CD4-positive, alpha-beta T cell treated with Interleukin-6 at 100 ng/mL for 8 hours (primary cell): Measurements from ENCODE around the gene ITPR1.
"Not testable (repeated sequence)": the region's sequence is repeated elsewhere in the genome, so short reads cannot be mapped to it uniquely, and the experiment has no call there.

Experiments
- DNase-seq: peaks from one replicate; pipeline ENCODE4 v3.0.0-alpha.2; 2020; ENCODE audit warnings: mixed read lengths, low spot score

Gene ITPR1

GRCh38 chr3:4571690-4572334 lies 78.7 kb downstream of the ITPR1 start:
- no peak for DNase-seq

GRCh38 chr3:4573153-4573552 lies 80.0 kb downstream of the ITPR1 start:
- DNase-seq = no peak

GRCh38 chr3:4574426-4574965 lies 81.3 kb downstream of the ITPR1 start:
- DNase-seq = no peak

GRCh38 chr3:4575381-4575780 lies 82.2 kb downstream of the ITPR1 start:
- no peak for DNase-seq

GRCh38 chr3:4577721-4578120 lies 84.6 kb downstream of the ITPR1 start:
- DNase-seq = no peak

GRCh38 chr3:4580346-4581123 lies 87.4 kb downstream of the ITPR1 start:
- DNase-seq = no peak

- DNase-seq = no peak
Measured at GRCh38 chr3:4581124-4581424, 87.9 kb downstream of the ITPR1 start.

- no peak for DNase-seq
Measured at GRCh38 chr3:4581498-4581897, 88.3 kb downstream of the ITPR1 start.

- no peak for DNase-seq
Measured at GRCh38 chr3:4581920-4582611, 88.9 kb downstream of the ITPR1 start.

- DNase-seq = no peak
Measured at GRCh38 chr3:4582624-4583023, 89.5 kb downstream of the ITPR1 start.

GRCh38 chr3:4583416-4583815 lies 90.3 kb downstream of the ITPR1 start:
- no peak for DNase-seq

GRCh38 chr3:4584456-4585249 lies 91.5 kb downstream of the ITPR1 start:
- peak; percentile 30 for DNase-seq

- no peak for DNase-seq
Measured at GRCh38 chr3:4586381-4586780, 93.2 kb downstream of the ITPR1 start.

GRCh38 chr3:4587061-4587837 lies 94.1 kb downstream of the ITPR1 start:
- DNase-seq = no peak

GRCh38 chr3:4587838-4588105 lies 94.6 kb downstream of the ITPR1 start:
- DNase-seq = no peak

- DNase-seq = no peak
Measured at GRCh38 chr3:4588466-4588865, 95.3 kb downstream of the ITPR1 start.

GRCh38 chr3:4589475-4590097 lies 96.4 kb downstream of the ITPR1 start:
- DNase-seq = no peak

- DNase-seq = not testable (repeated sequence)
Measured at GRCh38 chr3:4590849-4591248, 97.7 kb downstream of the ITPR1 start.

GRCh38 chr3:4591669-4592068 lies 98.5 kb downstream of the ITPR1 start:
- no peak for DNase-seq

GRCh38 chr3:4593014-4593413 lies 99.9 kb downstream of the ITPR1 start:
- DNase-seq = no peak

- DNase-seq = no peak
Measured at GRCh38 chr3:4595710-4596113, 102.6 kb downstream of the ITPR1 start.
